ENCODE results near the gene VPS13C.

VPS13C gene

DNA sequence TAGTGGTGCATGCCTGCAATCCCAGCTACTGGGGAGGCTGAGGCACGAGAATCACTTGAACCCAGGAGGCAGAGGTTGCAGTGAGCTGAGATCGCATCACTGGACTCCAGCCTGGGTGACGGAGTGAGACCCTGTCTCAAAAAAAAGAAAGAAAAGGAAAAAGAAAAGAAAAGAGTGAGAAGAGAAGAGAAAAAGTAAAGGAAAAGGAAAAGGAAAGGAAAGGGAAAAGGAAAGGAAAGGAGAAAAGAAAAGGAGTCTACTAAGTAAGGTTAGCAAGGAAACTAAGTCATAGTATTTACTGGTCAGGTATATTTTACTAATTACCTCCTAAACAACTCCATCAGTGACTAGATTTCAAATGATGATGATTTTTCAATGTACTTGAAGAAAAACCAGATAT lies 198.3 kb downstream of the VPS13C start:
- DNase-seq (ENCODE audit: low read depth in 2 of 2), result no peak

DNA sequence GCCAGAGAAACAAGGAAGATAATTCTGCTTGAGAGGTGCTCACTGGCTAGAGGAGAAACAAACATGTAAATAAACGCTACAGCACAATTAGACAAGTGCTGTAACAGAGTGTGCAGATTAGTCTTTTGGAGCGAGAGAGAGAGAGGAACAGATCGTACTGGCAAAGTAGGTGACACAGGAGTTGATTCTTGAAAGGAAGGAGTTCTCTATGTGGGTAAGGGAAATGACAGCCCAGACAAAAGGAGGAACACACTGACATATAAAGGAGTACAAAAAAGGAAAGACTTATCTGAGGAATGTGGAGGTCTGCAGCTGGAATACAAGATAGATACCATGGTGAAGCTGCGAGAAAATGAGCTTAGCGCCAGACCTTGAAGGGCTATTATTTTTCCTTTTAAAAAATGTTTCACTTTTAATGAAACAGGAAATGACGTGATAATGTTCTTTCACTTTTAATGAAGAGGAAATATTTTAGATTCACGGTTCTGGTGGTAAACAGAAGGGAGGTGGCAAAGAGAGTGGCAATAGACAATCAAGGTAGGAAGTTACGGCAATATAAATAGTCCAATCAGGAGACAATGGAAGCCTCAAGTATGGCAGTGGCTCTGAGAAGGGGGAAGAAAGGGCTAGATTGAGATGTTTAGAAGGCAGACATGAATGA lies 202.9 kb downstream of the VPS13C start:
- no peak for DNase-seq (ENCODE audit: low read depth in 2 of 2)

DNA sequence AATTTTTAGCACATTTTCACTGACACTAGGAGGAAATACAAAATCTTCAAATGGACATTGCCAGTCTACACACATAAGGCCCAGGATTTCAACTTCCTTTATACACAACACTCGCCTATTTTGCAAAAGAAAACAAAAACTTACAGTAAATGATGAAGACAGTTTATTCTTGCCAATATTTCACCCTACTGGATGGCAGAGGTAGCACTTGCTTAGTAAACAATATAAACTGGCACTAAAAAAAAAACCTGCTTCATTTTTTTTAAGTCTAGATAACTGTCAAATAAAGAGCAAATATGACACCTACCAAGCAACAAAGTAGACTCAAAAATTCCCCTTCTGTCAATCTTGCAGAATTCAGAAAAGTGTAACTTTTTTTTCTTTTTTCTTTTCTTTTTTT lies 204.0 kb downstream of the VPS13C start:
- no peak for DNase-seq (ENCODE audit: low read depth in 2 of 2)

DNA sequence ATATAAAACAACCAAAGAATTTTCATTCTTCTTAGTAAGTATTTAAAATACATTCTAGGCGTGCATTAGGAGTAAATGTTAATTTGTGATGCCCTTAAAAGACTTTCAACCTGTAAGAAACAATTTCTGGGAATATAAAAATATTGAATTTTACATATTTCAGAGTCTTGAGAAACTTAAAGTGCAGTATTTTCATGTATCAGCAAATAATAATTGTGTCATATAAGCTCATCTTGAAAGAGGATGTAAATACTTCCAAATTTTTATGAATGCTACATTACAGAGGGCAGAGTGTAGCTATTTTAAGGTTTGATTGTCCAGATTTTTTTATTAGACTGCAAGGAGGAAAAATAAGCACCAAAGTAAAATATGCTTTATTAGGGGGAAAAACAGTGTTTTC lies 207.1 kb downstream of the VPS13C start:
- no peak for DNase-seq (ENCODE audit: low read depth in 2 of 2)

DNA sequence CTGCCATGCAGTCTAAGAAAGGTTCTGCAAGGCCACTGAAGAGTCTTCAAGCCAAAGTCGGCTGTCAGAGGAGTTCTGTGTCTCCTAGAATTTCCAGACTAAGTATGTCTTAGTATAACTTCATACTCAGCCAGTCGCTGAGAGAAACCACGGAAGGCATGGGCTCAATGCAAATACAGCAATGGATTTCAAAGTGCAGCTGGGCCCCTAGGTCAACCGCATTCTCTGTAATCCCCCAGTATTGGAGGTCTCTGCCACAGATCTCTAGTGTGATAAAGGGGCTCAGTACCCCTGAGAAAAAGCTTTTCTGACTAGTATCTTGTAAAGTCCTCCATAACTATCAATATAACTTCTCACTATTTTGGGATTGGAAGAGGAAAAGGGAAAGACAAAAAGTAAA lies 208.3 kb downstream of the VPS13C start:
- DNase-seq (ENCODE audit: low read depth in 2 of 2), result no peak

DNA sequence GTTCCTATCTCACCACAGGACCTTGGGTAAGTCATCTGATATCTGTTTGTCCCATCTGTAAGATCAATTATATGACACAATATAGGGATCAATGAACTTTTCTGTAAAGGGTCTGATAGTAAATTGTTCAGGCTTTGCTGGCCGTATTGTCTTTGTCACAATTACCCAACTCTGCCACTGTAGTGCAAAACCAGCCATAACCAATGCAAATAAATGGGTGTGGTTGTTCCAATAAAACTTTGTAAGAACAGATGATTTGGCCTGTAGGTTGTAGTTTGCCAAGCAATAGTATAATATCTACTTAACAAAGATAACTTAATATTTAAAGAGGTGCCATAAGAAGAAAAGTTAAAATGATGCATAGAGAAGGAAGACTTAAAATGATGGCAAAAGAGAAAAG lies 210.8 kb downstream of the VPS13C start:
- DNase-seq (ENCODE audit: low read depth in 2 of 2), result no peak

DNA sequence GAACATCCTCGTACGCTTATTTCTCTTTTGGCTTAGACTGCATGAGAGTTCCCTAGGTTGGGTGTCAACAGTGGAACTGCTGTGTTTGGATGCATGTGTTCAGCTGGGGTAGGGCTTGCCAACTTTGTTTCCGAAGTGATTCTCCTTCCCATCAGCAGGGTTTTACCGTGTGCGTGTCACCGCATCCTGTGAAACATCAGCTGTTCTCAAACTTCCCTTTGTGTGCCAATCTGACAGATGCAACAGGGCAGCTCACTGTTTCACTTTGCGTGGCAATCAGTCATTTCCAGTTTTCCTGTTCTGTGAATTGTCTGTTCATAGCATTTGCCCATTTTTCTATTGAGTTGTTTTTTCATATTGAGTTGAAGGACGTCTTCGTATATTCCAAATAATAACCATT lies 218.8 kb downstream of the VPS13C start:
- no peak for DNase-seq (ENCODE audit: low read depth in 2 of 2)

DNA sequence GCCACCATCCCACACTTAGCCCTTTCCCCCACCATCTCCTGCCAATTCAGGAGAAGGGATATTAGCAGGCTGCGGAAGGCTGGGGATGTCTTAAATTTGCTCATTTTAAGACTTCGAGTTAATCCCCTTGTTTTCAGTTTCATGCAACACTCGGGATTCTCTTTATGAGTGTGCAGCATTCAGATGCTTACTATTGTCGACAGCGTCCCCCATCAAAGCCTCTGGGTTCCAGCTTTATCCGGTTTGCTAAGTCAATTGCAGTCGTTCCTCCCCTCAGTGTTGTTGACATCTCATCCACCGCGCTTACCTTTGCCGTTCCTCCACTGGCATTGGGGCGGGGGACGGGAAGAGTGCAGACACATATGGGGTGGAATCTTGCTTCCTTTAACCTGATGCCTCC lies 220.2 kb downstream of the VPS13C start:
- DNase-seq (ENCODE audit: low read depth in 2 of 2), result no peak

DNA sequence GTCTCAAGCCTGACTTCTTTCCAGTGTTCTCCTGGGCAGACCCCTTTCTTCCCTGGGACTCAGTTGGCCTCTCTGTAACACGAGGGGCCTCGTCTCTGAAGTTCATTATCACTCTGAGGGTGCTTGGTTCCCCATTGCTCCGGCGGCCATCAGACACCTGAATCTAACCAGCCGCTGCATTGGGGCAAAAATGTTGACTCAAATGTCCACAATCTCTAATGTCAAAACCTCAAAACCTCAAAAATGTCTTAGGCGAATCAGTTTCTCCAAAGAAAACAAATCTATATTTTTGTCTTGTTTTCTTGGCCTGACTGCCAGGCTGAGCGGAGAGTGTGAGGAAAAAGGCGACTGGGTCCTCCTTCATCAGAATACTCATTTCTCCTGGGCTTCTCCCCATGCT lies 220.7 kb downstream of the VPS13C start:
- no peak for DNase-seq (ENCODE audit: low read depth in 2 of 2)

DNA sequence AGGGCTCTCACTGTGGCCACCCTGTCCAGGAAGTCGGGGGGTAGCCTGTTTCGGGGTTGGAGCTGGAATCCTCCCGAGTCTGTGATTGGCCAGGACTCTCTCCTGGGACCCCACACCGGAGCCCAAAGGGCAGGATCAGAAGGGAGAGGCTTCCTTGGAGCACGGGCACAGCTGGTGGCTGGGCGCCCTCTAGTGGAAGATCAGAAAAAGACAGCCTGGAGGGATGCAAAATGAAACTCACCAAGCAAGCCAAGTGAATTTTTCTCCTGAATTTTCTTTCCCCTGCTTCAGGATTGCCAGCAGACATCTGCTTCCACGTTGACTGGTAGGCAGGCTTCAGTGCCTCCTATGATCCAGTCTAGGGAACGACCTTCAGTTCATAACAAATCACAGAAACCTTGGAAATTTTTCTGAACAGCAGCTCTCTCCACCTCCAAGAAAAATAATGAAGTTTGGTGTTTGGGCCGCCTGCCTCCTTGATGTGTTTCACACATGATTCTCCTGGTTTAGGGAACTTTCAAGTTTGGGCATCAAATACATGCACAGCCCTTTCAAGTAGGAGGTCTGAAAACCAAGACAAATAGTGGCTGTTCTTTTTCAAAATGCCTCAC lies 224.6 kb downstream of the VPS13C start:
- peak; percentile 16 to 32 for DNase-seq (ENCODE audit: low read depth in 2 of 2)

DNA sequence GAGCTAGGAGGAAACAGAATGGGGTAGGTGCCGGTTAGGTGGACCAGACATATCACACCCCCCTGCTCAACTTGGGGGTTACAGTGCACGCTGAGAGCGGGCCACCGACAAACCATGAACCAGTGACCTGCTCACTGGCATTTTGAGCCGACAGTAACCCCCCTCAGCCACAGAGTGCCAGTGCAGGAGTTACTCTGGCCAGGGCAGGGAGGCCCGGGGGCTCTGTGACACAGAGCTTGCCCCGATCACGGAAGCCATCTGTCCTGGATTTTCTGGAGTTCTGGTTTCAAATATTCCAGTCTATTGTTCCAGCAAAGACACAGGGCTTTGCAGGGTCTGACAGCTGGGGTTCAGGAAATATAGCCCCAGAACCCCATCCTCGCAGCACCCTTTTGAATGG lies 225.2 kb downstream of the VPS13C start:
- DNase-seq (ENCODE audit: low read depth in 2 of 2), result no peak

DNA sequence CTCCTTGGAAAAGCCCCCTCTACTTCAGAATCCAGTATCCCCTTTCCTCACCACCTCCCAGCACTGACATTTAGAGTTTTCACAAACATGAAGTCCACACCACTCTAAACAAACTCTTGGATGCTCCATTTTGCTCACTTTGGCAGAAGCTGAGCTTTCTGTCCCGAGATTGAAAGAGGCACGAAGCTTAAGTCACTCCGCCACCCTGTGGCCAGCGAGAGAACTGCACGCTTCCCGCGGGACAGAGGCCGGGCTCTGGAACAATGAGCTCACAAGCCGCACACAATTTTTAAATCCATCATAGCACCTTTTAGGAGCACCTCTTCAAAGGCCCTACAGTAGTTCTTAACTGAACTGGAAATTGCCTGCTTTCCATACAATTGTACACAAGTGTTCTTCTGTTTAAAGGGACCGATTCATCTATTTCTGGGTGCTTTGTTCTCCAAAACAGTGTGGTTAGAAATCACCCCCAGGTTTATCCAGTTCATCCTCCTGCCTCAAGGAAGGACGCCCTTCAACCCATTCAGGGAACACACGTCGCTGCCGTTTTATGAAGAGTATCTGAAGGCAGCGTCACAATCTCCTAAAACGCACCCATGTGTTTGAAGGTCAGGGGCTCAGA lies 226.1 kb downstream of the VPS13C start:
- DNase-seq (ENCODE audit: low read depth in 2 of 2), result peak; percentile 50 to 71

DNA sequence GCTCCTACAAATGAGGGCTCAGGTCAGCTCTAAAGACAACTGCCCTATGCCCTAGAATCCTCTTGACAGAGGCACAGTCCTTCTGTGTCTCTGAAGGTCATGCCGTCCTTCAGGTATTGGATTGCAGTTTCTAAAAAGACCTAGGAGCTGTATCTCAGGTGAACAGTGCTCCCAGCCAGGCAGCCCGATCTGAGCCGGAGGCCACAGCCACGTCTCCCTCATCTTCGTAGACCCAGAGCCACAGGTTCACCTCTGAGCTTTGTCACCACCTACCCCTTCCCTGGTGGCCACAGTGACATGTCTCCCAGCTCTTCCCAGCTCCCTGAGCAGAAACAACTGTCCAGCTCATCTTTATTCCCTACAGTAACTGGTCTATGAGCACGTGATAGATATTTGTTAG lies 228.0 kb downstream of the VPS13C start:
- no peak for DNase-seq (ENCODE audit: low read depth in 2 of 2)

DNA sequence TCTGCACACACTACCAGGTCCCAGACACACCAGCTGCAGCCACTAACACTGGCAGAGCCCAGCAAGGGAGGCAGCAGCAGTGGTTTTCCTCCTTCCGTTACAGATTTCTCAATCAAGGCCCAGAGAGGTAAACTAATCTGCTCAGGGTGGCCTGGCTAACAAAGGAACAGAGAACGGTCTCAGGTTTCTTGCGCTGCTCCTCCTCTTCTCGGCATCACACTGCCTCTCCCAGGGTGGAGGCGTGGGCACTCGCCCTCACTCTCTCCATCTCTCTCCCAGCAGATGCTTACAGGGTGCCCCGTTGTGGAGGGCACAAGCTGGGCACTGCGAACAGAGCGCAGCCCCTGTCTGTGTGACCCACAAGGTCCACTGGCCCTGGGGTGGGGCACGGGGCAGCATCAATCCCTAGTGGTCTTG lies 228.7 kb downstream of the VPS13C start:
- DNase-seq (ENCODE audit: low read depth in 2 of 2), result no peak

DNA sequence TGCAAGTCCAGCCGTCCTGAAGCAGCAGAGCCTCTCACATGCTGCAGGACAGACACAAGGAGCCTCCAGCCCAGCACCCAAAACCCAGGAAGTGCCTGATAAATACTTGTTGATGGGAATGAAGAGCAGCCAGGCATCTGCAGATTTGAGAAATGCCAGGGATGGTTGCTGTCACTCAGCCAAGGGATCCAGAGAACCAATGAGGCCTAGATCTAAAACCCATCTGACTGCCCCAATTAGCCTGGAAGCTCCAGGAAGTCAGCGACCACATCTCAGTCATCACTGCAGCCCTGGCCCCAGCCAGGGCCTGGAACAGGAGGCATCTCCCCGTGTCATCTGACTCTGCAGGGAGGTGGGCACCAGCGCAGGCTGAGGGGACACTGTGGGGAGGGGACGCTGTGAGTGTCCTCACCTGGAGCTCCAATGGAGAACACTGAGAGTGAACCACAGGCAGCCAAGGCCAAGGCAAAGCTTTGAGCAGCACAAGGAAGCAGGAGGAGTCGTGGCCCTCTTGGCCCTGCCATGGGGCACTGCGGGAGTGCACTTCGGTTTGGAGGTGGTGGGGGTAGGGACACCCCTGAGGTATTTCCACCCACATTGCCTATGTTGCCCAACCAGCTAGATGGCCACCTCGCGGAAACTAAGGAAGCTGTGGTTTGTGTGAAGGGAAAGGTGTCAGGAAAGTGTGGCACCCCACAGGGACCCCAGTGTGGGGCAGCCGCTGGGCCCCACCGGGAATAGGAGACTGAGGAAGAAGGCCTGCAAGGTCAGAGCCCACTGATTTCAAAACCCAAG lies 229.5 kb downstream of the VPS13C start:
- no peak for DNase-seq (ENCODE audit: low read depth in 2 of 2)

DNA sequence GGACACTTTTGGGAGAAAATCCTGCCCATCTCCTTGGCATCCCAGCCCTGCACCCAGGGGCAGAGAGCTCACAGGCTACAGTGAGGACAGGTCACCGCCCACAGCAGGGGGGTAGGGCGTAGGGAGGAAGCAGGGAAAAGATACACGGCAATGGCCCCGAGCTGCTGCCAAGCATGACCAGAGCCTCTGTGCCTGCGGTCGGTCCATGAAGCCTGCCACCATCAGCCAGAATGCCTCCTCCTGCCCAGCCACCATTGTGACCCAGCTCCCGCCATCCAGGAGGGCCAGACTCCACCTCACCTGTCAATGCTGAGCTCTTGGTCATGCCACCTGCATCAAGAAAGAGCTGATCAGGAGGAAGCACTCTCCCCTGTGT lies 230.7 kb downstream of the VPS13C start:
- DNase-seq (ENCODE audit: low read depth in 2 of 2), result no peak

DNA sequence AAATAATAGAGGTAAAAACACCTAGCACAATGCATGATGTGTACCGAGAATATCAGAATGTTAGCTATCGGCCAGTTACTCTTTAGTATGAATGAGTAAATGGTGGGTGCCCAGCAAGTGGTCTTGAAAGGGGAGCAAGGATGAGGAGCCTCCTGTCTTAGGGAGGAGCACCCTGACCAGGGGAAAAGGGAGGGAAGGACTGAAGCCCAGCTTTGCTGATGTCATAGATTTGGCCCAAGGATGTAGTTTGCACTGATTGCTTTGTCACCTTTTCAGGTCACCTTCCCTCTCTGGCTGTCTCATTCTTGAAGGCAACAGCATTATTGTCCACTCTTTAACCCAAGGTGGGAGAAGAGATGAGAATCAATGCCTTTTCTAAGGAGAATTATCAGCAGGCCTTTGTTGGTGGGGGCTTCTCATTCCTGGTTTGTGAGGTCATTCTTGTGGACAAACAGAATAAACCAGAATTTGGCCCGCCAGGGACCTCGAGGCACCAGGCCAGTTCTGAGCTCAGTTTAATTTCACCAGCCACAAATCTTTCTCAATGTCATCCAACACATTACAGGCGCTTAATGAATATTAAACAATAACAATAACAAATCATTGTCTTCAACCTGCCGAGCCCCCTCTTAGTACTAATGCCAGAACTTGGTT lies 231.3 kb downstream of the VPS13C start:
- no peak for DNase-seq (ENCODE audit: low read depth in 2 of 2)

DNA sequence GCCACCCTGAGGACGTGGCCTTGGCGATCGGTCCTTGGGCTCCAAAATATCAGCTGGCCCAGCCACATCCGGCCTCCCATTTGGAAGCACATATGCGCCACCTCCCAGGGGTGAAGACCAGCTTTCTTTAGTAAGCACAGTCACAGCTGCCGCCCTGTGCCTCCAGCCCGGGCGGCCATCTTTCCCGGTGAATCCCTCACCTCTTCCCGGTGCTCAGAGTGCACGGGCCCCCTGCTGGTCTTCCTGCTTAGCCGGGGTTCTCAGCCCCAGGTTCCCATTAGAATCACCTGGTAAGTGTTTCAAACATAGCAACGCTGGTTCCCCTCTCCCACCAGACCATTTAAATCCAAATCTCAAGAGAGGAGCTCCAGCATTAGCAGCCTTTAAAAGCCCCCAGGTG lies 232.2 kb downstream of the VPS13C start:
- no peak for DNase-seq (ENCODE audit: low read depth in 2 of 2)

DNA sequence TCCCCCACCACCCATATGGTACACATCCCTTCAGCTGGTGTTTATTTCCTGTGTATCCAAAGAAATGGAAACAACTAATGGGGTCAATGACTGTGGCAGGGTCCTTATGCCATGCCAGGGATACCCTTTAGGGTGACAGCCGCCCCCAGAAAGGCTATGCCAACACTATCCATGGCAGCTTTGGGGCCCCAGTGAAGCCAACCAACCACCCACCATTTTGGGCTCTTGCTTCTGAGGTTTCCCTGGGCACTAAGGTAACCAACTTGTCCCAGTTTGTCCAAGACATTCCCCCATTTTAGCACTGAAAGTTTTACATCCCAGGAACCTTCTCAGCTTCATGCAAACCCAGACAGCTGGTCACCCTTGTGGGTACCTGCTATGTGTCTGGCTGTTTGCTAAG lies 233.1 kb downstream of the VPS13C start:
- DNase-seq (ENCODE audit: low read depth in 2 of 2), result no peak

DNA sequence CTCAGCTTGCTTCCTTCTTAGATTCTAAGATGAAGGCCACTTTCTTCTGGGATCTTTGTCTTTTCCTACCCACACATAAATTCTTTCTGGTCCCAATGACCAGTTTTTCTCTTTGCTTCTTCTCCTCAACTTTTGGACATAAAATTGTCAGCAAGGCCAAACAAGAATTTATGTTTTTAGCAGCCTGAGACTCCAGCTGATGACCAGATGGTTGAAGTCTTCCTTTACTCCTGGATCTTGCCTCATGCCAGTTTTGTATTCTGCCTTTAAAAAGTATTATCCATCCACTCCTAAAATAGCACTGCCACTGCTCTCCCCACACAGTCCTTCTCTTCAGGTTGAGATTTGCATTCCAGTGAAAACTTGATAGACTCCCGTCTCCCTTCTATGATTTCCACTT lies 236.0 kb downstream of the VPS13C start:
- DNase-seq (ENCODE audit: low read depth in 2 of 2), result no peak

DNA sequence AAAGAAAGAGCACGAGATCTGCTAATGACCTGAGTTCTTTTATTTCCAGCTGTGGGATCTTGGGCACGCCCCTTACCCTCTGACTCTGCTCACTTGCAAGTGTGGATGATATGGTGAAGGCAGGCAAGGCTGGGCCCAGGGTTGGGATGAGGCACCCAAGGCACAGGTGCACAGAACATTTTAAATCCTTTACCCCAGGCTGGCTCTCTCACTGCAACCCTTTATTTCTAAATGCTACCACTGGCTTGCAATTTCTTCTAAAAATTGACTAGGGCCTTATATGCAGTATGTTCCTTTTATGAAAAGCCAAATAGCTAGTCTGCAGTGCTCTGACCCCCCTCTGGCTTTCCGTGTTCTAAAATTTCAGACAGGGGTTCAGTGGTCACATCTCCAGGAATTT lies 237.7 kb downstream of the VPS13C start:
- no peak for DNase-seq (ENCODE audit: low read depth in 2 of 2)

DNA sequence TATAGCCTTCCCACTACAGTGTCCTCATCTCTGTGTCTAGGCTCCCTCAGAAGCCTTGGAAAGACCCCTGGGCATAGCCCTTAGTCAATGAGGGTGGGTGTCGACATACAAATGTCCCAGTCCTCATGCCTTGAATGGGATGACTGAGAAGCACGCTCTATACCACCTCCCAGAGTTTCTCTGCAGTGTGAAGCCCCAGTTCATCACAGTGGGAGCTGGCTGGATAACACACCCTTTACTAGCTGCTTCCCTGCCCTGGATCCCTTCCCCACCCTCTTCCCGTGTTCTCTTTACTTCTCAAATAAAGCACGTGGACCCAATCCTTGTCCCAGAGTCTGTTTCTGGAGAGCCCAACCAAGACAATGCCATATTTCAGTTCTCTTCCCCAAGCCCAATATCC lies 239.3 kb downstream of the VPS13C start:
- DNase-seq (ENCODE audit: low read depth in 2 of 2), result no peak
